K562 (cell line): ENCODE data around the gene ZBED4.

Experiments used
- BACH1 ChIP-seq: fragments of 200-800 bp; sonication (Bioruptor generic); IDR thresholded peaks from 2 replicates; pipeline ENCODE4 v1.6.1; 2016; ENCODE audit warnings: missing genetic modification characterization, missing compliant biosample characterization
- EZH2 ChIP-seq: IDR thresholded peaks from 2 replicates; pipeline ENCODE4 v1.6.1; 2012; ENCODE audit warnings: low read depth, mild to moderate bottlenecking, inconsistent platforms, low read length, borderline replicate concordance
- FOXM1 ChIP-seq, 2 experiments: fragments of 450-650 bp in 1 of 2; sonication (generic) in 1 of 2; formaldehyde crosslinking in 1 of 2; IDR thresholded peaks; 2 replicates each; pipeline versions ENCODE4 v1.6.1 to v1.9.0; 2017 to 2022; ENCODE audit warnings: low read depth in 2 of 2, mild to moderate bottlenecking in 2 of 2, missing genetic modification reagents in 1 of 2, moderate library complexity in 1 of 2
- HDGF ChIP-seq: fragments of 450-650 bp; IDR thresholded peaks from 2 replicates; pipeline ENCODE4 v1.6.1; 2016
- JUNB ChIP-seq: fragments of 450-650 bp; formaldehyde crosslinking; conservative IDR thresholded peaks from 2 replicates; pipeline ENCODE4 v1.4.0; 2020; ENCODE audit warnings: mild to moderate bottlenecking
- MAFF ChIP-seq: IDR thresholded peaks from 2 replicates; pipeline ENCODE4 v1.6.1; 2012; ENCODE audit warnings: low read length, improper control_type of control experiment
- NFE2L1 ChIP-seq: fragments of 450-650 bp; IDR thresholded peaks from 2 replicates; pipeline ENCODE4 v1.6.1; 2016; ENCODE audit warnings: missing genetic modification characterization, low read depth, mild to moderate bottlenecking, missing compliant biosample characterization, moderate library complexity, borderline replicate concordance
- NFXL1 ChIP-seq: fragments of 450-650 bp; formaldehyde crosslinking; IDR thresholded peaks from 2 replicates; pipeline ENCODE4 v1.4.0; 2021; ENCODE audit warnings: mild to moderate bottlenecking
- NR2C2 ChIP-seq, 2 experiments: fragments of 200-800 bp in 1 of 2; sonication (Bioruptor generic) in 1 of 2; sonication (generic) in 1 of 2; formaldehyde crosslinking in 1 of 2; IDR thresholded peaks; 2 replicates each; pipeline versions ENCODE4 v1.6.1 to v1.8.0; 2016 to 2022; ENCODE audit warnings: mild to moderate bottlenecking in 1 of 2, missing compliant biosample characterization in 1 of 2, missing genetic modification characterization in 1 of 2, missing genetic modification reagents in 1 of 2
- POLR2AphosphoS5 ChIP-seq: IDR thresholded peaks from 2 replicates; pipeline ENCODE4 v1.6.1; 2011; ENCODE audit warnings: mild to moderate bottlenecking, low read depth, low read length, moderate library complexity; ENCODE audit not compliant: control insufficient read depth, insufficient read depth
- SMARCA5 ChIP-seq: fragments of 450-650 bp; IDR thresholded peaks from 2 replicates; pipeline ENCODE4 v1.6.1; 2016
- ZNF324 ChIP-seq: fragments of 250-450 bp; sonication (Bioruptor Pico); IDR thresholded peaks from 2 replicates; pipeline ENCODE4 v1.4.0; 2020; ENCODE audit warnings: mild to moderate bottlenecking
- TF ChIP-seq, protein P1 (sequence below), 2 experiments: fragments of 450-650 bp in 1 of 2; sonication (generic) in 1 of 2; formaldehyde crosslinking; conservative IDR thresholded peaks; 2 replicates each; pipeline versions ENCODE4 v1.4.0 to v1.8.1; 2020 to 2022; ENCODE audit warnings: mild to moderate bottlenecking in 1 of 2, missing genetic modification reagents in 1 of 2
- TF ChIP-seq, protein P2 (sequence below): fragments of 450-650 bp; IDR thresholded peaks from 2 replicates; pipeline ENCODE4 v1.6.1; 2017; ENCODE audit warnings: mild to moderate bottlenecking, moderate library complexity

DNA sequence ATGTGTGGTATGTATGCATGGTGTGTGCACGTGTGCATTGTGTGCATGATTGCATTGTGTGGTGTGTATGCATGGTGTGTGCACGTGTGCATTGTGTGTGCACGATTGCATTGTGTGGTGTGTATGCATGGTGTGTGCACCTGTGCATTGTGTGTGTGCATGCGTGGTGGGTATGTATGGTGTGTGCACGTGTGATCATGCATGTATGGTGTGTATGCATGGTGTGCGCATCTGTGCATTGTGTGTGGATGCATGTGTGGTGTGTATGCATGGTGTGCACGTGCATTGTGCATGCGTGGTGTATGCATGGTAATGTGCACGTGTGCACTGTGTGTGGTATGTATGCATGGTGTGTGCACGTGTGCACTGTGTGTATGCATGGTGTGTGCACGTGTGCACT is 47.8 kb downstream of the ZBED4 start:
- TF ChIP-seq JUNB (no peak), NR2C2 (CRISPR knock-in tag; IDR thresholded peaks at IDR 0.05) (no peak), NR2C2 (tag; IDR thresholded peaks at IDR 0.05) (no peak), POLR2AphosphoS5 (no peak), MAFF (no peak), BACH1 (tag) (no peak), NFE2L1 (no peak), SMARCA5 (no peak), FOXM1 (IDR thresholded peaks at IDR 0.05; ENCODE audit: low read depth) (no peak), FOXM1 (CRISPR knock-in tag; IDR thresholded peaks at IDR 0.05; ENCODE audit: low read depth) (no peak), EZH2 (no peak), ZNF324 (CRISPR knock-in tag) (no peak), HDGF (no peak), NFXL1 (CRISPR knock-in tag) (no peak)
- TF ChIP-seq, protein P1, sequence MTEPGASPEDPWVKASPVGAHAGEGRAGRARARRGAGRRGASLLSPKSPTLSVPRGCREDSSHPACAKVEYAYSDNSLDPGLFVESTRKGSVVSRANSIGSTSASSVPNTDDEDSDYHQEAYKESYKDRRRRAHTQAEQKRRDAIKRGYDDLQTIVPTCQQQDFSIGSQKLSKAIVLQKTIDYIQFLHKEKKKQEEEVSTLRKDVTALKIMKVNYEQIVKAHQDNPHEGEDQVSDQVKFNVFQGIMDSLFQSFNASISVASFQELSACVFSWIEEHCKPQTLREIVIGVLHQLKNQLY (CRISPR knock-in tag; conservative IDR thresholded peaks at IDR 0.05): no peak
- TF ChIP-seq, protein P2, sequence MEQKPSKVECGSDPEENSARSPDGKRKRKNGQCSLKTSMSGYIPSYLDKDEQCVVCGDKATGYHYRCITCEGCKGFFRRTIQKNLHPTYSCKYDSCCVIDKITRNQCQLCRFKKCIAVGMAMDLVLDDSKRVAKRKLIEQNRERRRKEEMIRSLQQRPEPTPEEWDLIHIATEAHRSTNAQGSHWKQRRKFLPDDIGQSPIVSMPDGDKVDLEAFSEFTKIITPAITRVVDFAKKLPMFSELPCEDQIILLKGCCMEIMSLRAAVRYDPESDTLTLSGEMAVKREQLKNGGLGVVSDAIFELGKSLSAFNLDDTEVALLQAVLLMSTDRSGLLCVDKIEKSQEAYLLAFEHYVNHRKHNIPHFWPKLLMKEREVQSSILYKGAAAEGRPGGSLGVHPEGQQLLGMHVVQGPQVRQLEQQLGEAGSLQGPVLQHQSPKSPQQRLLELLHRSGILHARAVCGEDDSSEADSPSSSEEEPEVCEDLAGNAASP: no peak
